ENCODE results near the gene LEP.

The LEP gene

DNA sequence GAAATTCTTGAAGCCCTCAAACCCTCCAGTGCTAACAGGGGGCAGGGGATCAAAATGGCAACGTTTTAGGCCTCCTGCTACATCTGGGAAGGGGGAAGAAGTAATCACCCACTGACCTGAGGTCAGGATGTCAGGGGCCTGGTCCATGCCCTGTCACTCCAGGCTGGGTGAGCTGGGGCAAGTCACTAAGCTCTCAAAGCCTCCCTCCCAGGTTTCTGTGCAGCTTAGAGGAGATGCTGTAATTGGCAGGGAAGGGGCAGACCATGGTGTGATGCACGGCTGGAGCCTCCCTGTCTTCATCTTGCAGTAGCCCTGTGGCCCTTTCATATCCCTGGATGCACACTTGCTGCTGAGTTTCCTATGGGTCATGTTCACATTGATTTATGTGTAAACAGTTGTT lies 27.2 kb downstream of the LEP start:
- no peak overlapping the region for H3K4me3 ChIP-seq (ENCODE audit: control insufficient read depth, low read depth, low read length)
- TF ChIP-seq, protein P1, sequence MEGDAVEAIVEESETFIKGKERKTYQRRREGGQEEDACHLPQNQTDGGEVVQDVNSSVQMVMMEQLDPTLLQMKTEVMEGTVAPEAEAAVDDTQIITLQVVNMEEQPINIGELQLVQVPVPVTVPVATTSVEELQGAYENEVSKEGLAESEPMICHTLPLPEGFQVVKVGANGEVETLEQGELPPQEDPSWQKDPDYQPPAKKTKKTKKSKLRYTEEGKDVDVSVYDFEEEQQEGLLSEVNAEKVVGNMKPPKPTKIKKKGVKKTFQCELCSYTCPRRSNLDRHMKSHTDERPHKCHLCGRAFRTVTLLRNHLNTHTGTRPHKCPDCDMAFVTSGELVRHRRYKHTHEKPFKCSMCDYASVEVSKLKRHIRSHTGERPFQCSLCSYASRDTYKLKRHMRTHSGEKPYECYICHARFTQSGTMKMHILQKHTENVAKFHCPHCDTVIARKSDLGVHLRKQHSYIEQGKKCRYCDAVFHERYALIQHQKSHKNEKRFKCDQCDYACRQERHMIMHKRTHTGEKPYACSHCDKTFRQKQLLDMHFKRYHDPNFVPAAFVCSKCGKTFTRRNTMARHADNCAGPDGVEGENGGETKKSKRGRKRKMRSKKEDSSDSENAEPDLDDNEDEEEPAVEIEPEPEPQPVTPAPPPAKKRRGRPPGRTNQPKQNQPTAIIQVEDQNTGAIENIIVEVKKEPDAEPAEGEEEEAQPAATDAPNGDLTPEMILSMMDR (IDR thresholded peaks at IDR 0.05; ENCODE audit: control insufficient read depth, insufficient read depth, low read depth, low read length, missing control alignments) = no peak
- DNase-seq (ENCODE audit: low read depth) = no peak

DNA sequence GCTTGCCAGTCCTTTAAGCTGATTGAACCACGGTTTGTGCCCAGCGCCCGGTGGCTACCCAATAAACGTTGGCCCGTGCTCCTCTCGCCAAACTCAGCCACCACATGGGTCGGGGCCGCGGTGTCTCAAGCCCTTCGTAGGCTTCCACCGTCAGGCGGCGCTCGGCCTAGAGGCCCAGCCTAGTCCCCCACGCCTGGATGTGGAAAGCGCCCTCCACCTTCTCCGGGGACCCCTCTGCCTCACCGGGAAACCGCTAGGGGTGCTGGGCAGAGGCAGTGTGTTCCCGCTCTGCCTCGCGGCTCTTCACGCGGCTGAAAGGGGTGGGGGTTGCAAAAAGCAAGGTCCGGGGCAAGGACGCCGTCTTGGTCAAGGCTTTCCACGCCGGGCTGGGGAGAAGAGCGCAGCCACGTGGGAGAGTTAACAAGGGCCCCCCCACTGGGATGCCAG lies 29.8 kb downstream of the LEP start:
- DNase-seq (ENCODE audit: low read depth) = no peak
- no peak overlapping the region for H3K4me3 ChIP-seq (ENCODE audit: control insufficient read depth, low read depth, low read length)
- TF ChIP-seq, protein P1 (IDR thresholded peaks at IDR 0.05; ENCODE audit: control insufficient read depth, insufficient read depth, low read depth, low read length, missing control alignments) = peak; percentile 31

DNA sequence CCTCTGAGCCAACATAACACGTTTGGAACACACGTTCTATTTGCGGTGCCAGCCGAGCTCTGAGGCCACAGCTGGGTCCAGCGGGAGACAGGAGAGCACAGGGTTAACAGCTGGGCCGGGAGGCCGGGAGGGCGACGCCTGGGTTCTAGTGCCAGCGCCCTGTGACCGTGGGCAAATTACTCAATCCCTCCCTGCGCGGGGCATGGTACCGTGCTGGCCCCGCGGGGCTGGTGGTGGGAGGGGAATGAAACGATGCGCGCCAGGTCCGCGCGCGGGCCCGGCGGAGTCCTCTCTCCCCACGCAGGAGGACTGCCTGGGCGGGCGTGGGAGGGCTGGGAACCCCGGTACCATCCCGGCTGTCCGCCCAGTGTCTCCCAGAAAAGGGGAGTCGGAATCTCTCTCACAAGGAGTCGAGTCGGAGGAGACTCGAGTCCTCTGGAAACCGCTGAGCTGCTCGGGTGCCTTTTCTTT lies 30.4 kb downstream of the LEP start:
- TF ChIP-seq, protein P1 (IDR thresholded peaks at IDR 0.05; ENCODE audit: control insufficient read depth, insufficient read depth, low read depth, low read length, missing control alignments) = no peak
- H3K4me3 ChIP-seq (ENCODE audit: control insufficient read depth, low read depth, low read length) = peak overlapping the region; percentile 41
- DNase-seq (ENCODE audit: low read depth) = no peak

- TF ChIP-seq, protein P1 (IDR thresholded peaks at IDR 0.05; ENCODE audit: control insufficient read depth, insufficient read depth, low read depth, low read length, missing control alignments) = no peak
- DNase-seq (ENCODE audit: low read depth) = no peak
- H3K4me3 ChIP-seq (ENCODE audit: control insufficient read depth, low read depth, low read length) = peak overlapping the region; percentile 41
Observed at GRCh38 chr7:128271942-128272481, 30.9 kb downstream of the LEP start.

DNA sequence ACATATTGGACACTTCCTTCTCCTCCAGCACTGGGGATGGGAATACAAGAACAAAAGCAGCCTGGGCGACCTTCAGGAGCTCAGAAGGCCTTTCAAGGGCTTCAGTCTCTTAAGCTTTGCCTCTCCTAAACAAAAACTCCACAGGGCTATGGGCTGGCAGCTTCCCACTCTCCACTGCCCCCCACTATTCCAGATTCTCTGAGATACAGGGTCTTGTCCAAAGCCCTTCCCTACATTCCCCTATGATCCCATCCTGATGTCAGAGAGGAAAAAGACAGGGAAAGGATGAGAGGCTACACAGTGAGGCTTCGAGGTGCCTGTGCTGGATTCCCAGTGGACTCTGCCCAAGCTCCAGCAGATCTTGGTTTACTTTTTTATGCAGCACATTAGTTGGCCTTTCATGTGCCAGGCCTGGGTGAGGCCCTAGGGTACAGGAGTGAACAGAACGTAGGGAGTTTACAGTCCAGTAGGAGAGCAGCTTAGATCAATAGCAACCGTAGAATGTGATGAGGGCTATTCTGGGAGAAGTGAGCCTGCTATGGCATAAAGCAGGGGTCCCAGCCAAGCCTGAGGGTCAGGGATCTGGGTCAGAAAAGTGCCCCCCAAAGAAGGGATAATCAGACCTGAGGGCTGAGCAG lies 33.3 kb downstream of the LEP start:
- H3K4me3 ChIP-seq (ENCODE audit: control insufficient read depth, low read depth, low read length) = no peak overlapping the region
- no peak for DNase-seq (ENCODE audit: low read depth)
- TF ChIP-seq, protein P1 (IDR thresholded peaks at IDR 0.05; ENCODE audit: control insufficient read depth, insufficient read depth, low read depth, low read length, missing control alignments) = no peak

- TF ChIP-seq, protein P1 (IDR thresholded peaks at IDR 0.05; ENCODE audit: control insufficient read depth, insufficient read depth, low read depth, low read length, missing control alignments) = no peak
- DNase-seq (ENCODE audit: low read depth) = no peak
- no peak overlapping the region for H3K4me3 ChIP-seq (ENCODE audit: control insufficient read depth, low read depth, low read length)
Observed at GRCh38 chr7:128274884-128275603, 34.0 kb downstream of the LEP start.

Measured in AG09309 (cell line).